Measurements from ENCODE around the gene ST7L. TPM values are rescaled to one million over a fixed set of nuclear protein-coding genes. Genes with fewer than 3 reads are reported as not detected.
A peak's percentile ranks its signal among the peaks of the same experiment; 100 is the strongest.

Gene ST7L
- total and polyA plus RNA-seq, 9 of the 15 experiments (the other 6 are each of a cell fraction or from before 2014, with no cell fraction given): 9.0 to 32.5 (median 26.6) TPM

DNA sequence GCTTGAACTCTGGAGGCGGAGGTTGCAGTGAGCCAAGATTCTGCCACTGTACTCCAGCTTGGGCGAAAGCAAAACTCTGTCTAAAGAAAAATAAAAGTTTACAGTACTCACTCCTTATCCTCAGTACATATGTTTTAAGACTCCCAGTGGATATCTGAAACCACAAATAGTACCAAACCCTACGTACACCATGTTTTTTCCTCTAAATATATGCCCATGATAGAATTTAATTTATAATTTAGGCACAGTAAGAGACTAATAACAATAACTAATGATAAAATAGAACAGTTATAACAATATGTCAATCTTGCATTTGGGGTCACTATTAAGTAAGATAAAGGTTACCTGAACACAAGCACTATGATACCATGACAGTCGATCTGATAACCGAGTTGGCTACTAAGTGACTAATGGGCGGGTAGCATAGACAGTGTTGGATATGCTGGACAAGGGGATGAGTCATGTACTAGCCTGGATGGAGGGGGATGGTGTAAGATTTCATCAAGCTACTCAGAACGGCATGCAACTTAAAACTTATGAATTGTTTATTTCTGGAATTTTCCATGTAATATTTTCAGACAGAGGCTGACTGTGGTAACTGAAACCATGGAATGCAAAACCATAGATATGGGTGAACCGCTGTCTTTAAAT lies 43.7 kb downstream of the ST7L start (continued):
- TF ChIP-seq RBM17 (IDR thresholded peaks at IDR 0.05; ENCODE audit: borderline replicate concordance, low read depth, low read length) (no peak), ESRRB (CRISPR knock-in tag; IDR thresholded peaks at IDR 0.05; ENCODE audit: borderline replicate concordance) (no peak), ZBTB7A (IDR thresholded peaks at IDR 0.05; ENCODE audit: borderline replicate concordance, control insufficient read depth, low read depth, low read length) (no peak), BHLHE40 (IDR thresholded peaks at IDR 0.05; ENCODE audit: low read length) (no peak), ZC3H11A (IDR thresholded peaks at IDR 0.05; ENCODE audit: low read depth, low read length) (no peak), KLF13 (tag; IDR thresholded peaks at IDR 0.05; ENCODE audit: borderline replicate concordance, low read depth) (no peak), ZNF3 (CRISPR knock-in tag; IDR thresholded peaks at IDR 0.05) (no peak), FUS (optimal IDR thresholded peaks at IDR 0.05; ENCODE audit: low read depth, low read length) (no peak), KAT8 (IDR thresholded peaks at IDR 0.05; ENCODE audit: low read depth) (no peak), JUN (IDR thresholded peaks at IDR 0.05; ENCODE audit: borderline replicate concordance, low read depth, low read length) (peak; percentile 98), JUN (CRISPR knock-in tag; IDR thresholded peaks at IDR 0.05; ENCODE audit: borderline replicate concordance) (peak; percentile 28; the same call in 1 of the 2 replicates), FOXJ2 (tag; IDR thresholded peaks at IDR 0.05) (no peak), ASH1L (IDR thresholded peaks at IDR 0.05; ENCODE audit: borderline replicate concordance, low read depth, partially characterized antibody) (no peak), TAF7 (tag; IDR thresholded peaks at IDR 0.05) (no peak), SETDB1 (IDR thresholded peaks at IDR 0.05; ENCODE audit: low read length) (no peak), ERF (CRISPR knock-in tag; IDR thresholded peaks at IDR 0.05) (no peak), FOXA1 (IDR thresholded peaks at IDR 0.05; ENCODE audit: borderline replicate concordance) (no peak), NFE2 (IDR thresholded peaks at IDR 0.05; ENCODE audit: low read depth) (peak; percentile 52; the same call in 1 of the 2 replicates), ETV6 (IDR thresholded peaks at IDR 0.05; ENCODE audit: borderline replicate concordance in 1 of 2, low read depth in 2 of 2, low read length in 1 of 2) (no peak), ETV6 (CRISPR knock-in tag; IDR thresholded peaks at IDR 0.05; ENCODE audit: borderline replicate concordance) (no peak), ZFPM2 (CRISPR knock-in tag; IDR thresholded peaks at IDR 0.05) (no peak)
- TF ChIP-seq, protein P1, sequence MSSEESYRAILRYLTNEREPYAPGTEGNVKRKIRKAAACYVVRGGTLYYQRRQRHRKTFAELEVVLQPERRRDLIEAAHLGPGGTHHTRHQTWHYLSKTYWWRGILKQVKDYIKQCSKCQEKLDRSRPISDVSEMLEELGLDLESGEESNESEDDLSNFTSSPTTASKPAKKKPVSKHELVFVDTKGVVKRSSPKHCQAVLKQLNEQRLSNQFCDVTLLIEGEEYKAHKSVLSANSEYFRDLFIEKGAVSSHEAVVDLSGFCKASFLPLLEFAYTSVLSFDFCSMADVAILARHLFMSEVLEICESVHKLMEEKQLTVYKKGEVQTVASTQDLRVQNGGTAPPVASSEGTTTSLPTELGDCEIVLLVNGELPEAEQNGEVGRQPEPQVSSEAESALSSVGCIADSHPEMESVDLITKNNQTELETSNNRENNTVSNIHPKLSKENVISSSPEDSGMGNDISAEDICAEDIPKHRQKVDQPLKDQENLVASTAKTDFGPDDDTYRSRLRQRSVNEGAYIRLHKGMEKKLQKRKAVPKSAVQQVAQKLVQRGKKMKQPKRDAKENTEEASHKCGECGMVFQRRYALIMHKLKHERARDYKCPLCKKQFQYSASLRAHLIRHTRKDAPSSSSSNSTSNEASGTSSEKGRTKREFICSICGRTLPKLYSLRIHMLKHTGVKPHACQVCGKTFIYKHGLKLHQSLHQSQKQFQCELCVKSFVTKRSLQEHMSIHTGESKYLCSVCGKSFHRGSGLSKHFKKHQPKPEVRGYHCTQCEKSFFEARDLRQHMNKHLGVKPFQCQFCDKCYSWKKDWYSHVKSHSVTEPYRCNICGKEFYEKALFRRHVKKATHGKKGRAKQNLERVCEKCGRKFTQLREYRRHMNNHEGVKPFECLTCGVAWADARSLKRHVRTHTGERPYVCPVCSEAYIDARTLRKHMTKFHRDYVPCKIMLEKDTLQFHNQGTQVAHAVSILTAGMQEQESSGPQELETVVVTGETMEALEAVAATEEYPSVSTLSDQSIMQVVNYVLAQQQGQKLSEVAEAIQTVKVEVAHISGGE (CRISPR knock-in tag; IDR thresholded peaks at IDR 0.05): no peak
- TF ChIP-seq, protein P2, sequence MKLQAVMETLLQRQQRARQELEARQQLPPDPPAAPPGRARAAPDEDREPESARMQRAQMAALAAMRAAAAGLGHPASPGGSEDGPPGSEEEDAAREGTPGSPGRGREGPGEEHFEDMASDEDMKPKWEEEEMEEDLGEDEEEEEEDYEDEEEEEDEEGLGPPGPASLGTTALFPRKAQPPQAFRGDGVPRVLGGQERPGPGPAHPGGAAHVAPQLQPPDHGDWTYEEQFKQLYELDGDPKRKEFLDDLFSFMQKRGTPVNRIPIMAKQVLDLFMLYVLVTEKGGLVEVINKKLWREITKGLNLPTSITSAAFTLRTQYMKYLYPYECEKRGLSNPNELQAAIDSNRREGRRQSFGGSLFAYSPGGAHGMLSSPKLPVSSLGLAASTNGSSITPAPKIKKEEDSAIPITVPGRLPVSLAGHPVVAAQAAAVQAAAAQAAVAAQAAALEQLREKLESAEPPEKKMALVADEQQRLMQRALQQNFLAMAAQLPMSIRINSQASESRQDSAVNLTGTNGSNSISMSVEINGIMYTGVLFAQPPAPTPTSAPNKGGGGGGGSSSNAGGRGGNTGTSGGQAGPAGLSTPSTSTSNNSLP (IDR thresholded peaks at IDR 0.05; ENCODE audit: borderline replicate concordance, low read depth, low read length): peak; percentile 88; the same call in 1 of the 2 replicates

Data from K562 (cell line).